GM12864 (cell line): ENCODE results near the gene TMEM184B.

Source experiments
- DNase-seq: peaks from one replicate; pipeline ENCODE4 v3.0.0-alpha.2; 2011; ENCODE audit warnings: low read depth
- H3K4me3 ChIP-seq: 2 replicates; pipeline ENCODE4 v1.5.1; 2011; ENCODE audit warnings: mild to moderate bottlenecking, low read depth, low read length, control low read depth
- TF ChIP-seq, protein P1 (sequence below): IDR thresholded peaks from 2 replicates; pipeline ENCODE4 v1.5.1; 2011; ENCODE audit warnings: low read depth, mild to moderate bottlenecking, moderate library complexity, low read length, control low read depth, inconsistent platforms; ENCODE audit errors: missing control alignments

The TMEM184B gene

DNA sequence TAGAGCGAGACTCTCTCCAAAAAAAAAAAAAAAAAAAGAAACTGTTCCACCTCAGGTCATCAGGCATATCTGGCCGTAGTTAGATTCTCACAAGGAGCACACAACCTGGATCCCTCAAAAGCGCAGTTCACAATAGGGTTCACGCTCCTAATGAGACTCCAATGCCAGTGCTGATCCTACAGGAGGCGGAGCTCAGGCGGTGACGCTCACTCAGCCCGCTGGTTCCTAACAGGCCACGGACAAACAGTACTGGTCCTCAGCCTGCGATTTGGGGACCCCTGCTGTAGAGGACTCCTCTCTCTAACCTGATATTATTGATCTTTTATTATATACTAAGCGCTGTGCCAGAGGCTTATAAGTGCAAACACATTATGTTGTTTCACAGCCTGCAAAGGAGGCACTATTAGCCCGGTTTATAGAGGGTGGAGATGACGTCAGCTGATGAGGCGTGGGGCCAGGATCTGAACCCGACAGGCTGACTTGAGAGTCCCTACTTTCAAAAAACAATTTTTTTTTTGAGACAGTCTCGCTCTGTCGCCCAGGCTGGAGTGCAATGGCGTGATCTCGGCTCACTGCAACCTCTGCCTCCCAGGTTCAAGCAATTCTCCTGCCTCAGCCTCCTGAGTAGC, 75.9 kb downstream of the TMEM184B start:
- DNase-seq: no peak
- TF ChIP-seq, protein P1, sequence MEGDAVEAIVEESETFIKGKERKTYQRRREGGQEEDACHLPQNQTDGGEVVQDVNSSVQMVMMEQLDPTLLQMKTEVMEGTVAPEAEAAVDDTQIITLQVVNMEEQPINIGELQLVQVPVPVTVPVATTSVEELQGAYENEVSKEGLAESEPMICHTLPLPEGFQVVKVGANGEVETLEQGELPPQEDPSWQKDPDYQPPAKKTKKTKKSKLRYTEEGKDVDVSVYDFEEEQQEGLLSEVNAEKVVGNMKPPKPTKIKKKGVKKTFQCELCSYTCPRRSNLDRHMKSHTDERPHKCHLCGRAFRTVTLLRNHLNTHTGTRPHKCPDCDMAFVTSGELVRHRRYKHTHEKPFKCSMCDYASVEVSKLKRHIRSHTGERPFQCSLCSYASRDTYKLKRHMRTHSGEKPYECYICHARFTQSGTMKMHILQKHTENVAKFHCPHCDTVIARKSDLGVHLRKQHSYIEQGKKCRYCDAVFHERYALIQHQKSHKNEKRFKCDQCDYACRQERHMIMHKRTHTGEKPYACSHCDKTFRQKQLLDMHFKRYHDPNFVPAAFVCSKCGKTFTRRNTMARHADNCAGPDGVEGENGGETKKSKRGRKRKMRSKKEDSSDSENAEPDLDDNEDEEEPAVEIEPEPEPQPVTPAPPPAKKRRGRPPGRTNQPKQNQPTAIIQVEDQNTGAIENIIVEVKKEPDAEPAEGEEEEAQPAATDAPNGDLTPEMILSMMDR: no peak
- no peak overlapping the region for H3K4me3 ChIP-seq

DNA sequence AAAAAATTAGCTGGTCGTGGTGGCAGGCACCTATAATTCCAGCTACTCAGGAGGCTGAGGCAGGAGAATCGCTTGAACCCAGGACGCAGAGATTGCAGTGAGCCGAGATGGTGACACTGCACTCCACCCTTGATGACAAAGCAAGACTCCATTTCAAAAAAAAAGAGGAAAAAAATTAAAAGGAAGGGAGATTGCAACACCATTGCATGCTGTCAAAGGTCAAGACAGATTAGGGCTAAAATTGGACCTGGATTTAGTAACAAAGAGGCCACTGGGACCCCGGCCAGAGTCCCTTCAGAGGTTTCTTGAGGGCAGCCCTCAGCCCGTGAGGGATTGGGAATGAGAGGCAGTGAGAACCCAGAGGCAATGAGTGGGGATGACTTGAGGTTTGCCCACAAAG, 79.2 kb downstream of the TMEM184B start:
- TF ChIP-seq, protein P1: no peak
- no peak for DNase-seq
- no peak overlapping the region for H3K4me3 ChIP-seq

DNA sequence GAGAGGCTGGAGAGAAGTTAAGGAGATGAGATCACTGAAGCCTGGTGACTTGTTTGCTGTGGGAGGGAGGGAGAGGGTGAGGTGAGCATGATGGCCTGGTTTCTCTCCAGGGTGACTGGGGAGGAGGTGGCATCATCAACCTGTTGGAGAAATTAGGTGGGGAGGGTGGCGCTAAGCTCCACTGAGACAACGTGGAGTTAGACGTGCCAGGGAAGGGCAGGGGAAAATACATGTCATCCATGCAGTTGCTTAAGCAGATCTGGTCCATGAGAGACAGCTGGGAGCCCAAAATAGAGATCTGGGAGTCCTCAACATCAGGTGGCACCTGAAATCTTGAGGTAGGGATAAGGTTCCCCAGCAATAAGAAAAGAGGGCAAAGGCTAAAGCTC, 80.3 kb downstream of the TMEM184B start:
- H3K4me3 ChIP-seq: no peak overlapping the region
- TF ChIP-seq, protein P1: no peak
- DNase-seq: no peak

DNA sequence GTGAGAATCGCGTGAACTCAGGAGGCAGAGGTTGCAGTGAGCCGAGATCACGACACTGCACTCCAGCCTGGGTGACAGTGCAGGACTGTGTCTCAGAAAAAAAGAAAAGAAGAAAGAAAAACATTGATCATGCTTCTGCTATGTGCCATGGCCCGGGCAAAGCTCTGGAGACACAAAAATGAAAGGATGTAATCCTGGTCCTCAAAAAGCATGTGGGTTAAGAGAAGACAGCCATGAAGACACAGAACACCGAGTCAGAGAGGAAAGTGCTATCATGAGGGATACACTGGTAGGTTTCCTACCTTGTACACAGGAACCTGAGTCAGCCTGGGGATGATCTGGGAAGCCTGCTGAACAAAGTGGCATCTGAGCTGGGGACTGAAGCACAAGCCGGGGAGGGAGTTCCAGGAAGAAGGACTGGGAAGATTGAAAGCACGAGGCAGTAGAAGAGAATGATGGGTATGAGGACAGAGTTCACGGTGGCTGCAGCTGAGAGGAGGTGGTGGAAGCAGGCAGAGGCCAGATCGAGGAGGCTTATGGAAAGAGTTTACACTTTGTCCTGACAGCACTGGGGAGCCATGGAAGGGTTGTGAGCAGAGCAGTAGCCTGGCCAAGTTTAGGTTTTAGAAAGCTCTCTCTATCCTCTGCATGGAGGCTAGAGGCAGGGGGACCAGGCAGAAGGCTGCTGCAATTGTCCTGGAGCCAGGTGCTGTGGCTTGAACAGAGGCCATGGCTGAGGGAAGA, 80.9 kb downstream of the TMEM184B start:
- H3K4me3 ChIP-seq: no peak overlapping the region
- DNase-seq: no peak
- TF ChIP-seq, protein P1: no peak

DNA sequence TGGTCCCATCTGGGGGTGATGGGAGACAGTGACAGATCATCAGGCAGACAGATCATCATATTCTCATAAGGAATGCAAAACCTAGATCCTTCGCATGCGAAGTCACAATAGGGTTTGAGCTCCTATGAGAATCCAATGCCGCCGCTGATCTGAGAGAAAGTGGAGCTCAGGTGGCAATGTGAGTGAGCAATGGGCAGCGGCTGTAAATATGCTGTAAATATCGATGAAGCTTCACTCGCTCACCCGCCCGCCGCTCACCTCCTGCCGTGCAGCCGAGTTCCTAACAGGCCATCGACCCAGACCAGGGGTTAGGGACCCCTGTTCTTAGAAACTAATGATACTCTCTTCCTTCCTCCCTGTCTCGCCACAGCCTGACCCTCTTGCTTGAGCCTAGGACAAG, 81.8 kb downstream of the TMEM184B start:
- TF ChIP-seq, protein P1: no peak
- H3K4me3 ChIP-seq: no peak overlapping the region
- DNase-seq: no peak

DNA sequence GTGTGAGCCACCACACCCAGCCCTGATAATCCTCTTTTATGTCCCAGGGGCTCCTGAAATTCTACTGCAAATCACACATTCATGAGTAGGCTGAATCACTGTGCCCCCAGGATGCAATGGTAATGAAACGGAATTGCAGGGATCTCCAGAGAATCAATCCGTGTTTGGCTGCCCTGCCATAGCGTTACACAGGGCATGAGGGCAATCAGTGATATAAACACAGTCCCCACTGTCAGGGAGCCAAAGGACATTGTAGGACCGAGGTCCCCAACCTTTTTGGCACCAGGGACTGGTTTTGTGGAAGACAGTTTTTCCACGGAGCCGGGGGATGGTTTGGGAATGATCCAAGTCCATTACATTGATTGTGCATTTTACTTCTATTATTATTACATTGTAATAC, 82.2 kb downstream of the TMEM184B start:
- DNase-seq: no peak
- TF ChIP-seq, protein P1: no peak
- H3K4me3 ChIP-seq: no peak overlapping the region

DNA sequence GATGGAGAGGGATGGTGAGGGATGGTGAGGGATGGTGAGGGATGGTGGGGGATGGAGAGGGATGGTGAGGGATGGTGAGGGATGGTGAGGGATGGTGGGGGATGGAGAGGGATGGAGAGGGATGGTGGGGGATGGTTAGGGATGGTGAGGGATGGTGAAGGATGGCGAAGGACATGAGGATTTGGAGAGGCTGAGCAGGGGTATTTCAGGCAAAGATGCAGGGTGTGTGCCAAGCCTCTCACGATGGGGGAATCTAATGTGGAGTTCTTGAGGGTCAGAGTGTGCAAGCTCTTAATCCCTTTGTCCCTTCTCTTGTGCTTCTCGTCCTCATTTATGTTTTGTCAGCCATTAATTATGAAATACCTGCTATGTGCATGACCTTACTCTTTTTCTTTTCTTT, 83.7 kb downstream of the TMEM184B start:
- TF ChIP-seq, protein P1: no peak
- no peak overlapping the region for H3K4me3 ChIP-seq

More for the DNA sequence above, 83.7 kb downstream of the TMEM184B start:
- no peak for DNase-seq
